HepG2 (cell line): Measurements from ENCODE around the gene HES1. TPM values are rescaled to one million over a fixed set of nuclear protein-coding genes. Genes with fewer than 3 reads are reported as not detected.
"Not testable (repeated sequence)": the region's sequence is repeated elsewhere in the genome, so short reads cannot be mapped to it uniquely, and the experiment has no call there.

ENCODE experiments used
- ATAC-seq: fragments of 200-7000 bp; cut with Tn5 transposase; 3 replicates; pipeline ENCODE4 v1.9.1; 2020; ENCODE audit warnings: mild to moderate bottlenecking, moderate library complexity
- BruUV-seq: library from RNA; stranded (reverse); fragments of 400-500 nt; replicated peaks from 2 replicates; lab custom pipeline; 2021; lab: Mats Ljungman, UMichigan
- CTCF ChIA-PET: fragments of 300-600 bp; formaldehyde crosslinking; extraction: SDS; loops from one replicate; lab custom pipeline; 2021; ENCODE audit warnings: low total read pairs, inconsistent platforms, low intra/inter-chr PET ratio; lab: Yijun Ruan, JAX
- POLR2A ChIA-PET: fragments of 350-600 bp; sonication (Branson Sonifier 250); formaldehyde crosslinking; loops from one replicate; lab custom pipeline; 2020; ENCODE audit warnings: antibody characterized with exemption, inconsistent platforms; lab: Yijun Ruan, JAX
- DNase-seq: peaks from one replicate; pipeline ENCODE4 v3.0.0-alpha.2; 2015; ENCODE audit warnings: low spot score
- FAIRE-seq: peaks from 3 replicates; lab custom pipeline; 2011; peaks lifted over from hg19 to GRCh38; lab: Jason Lieb, UNC
- H2AFZ ChIP-seq: one replicate; pipeline ENCODE4 v1.6.1; 2011; ENCODE audit warnings: low read length, inconsistent platforms
- H3K27ac ChIP-seq: fragments of 300-600 bp; 3 replicates; pipeline ENCODE4 v1.8.0; 2011; ENCODE audit warnings: mixed run types, mild to moderate bottlenecking, mixed read lengths, low read length, inconsistent platforms; ENCODE audit not compliant: insufficient read depth; ENCODE audit errors: extremely low read length
- H3K27me3 ChIP-seq, 2 experiments: fragments of 200-600 bp in 1 of 2; 2 replicates in 1 of 2; 3 replicates in 1 of 2; pipeline versions ENCODE4 v1.6.0 to v1.8.0; 2011; ENCODE audit warnings: low read length in 2 of 2, mild to moderate bottlenecking in 2 of 2, moderate library complexity in 2 of 2, inconsistent platforms in 1 of 2; ENCODE audit not compliant: insufficient read depth in 2 of 2, control insufficient read depth in 1 of 2
- H3K36me3 ChIP-seq, 2 experiments: fragments of 200-600 bp in 1 of 2; replicated peaks in 1 of 2; 2 replicates in 1 of 2; 3 replicates in 1 of 2; pipeline versions ENCODE4 v1.5.1 to v1.8.0; 2011; ENCODE audit warnings: low read length in 2 of 2, inconsistent platforms in 1 of 2; ENCODE audit not compliant: insufficient read depth in 2 of 2, control insufficient read depth in 1 of 2
- H3K4me1 ChIP-seq: 2 replicates; pipeline ENCODE4 v1.5.1; 2012; ENCODE audit warnings: low read length, inconsistent platforms; ENCODE audit not compliant: insufficient read depth
- H3K4me2 ChIP-seq: 2 replicates; pipeline ENCODE4 v1.6.0; 2011; ENCODE audit warnings: low read depth, low read length, inconsistent platforms
- H3K4me3 ChIP-seq, 3 experiments: fragments of 200-600 bp in 1 of 3; sonication (generic), shearing (Covaris generic) in 1 of 3; replicated peaks in 1 of 3; 2 replicates each; pipeline ENCODE4 v1.5.1; 2011 to 2016; ENCODE audit warnings: low read length in 3 of 3, inconsistent platforms in 2 of 3, low read depth in 2 of 3, mild to moderate bottlenecking in 2 of 3, control low read depth in 1 of 3, mixed read lengths in 1 of 3; ENCODE audit not compliant: insufficient read depth in 1 of 3
- H3K79me2 ChIP-seq: one replicate; pipeline ENCODE4 v1.6.1; 2011; ENCODE audit warnings: low read length, inconsistent platforms; ENCODE audit not compliant: insufficient read depth
- H3K9ac ChIP-seq: 2 replicates; pipeline ENCODE4 v1.6.0; 2011; ENCODE audit warnings: mild to moderate bottlenecking, low read depth, low read length, inconsistent platforms; ENCODE audit not compliant: insufficient read depth
- H3K9me3 ChIP-seq: 2 replicates; pipeline ENCODE4 v1.5.1; 2012; ENCODE audit warnings: mild to moderate bottlenecking, low read length
- H4K20me1 ChIP-seq: 2 replicates; pipeline ENCODE4 v1.6.0; 2011; ENCODE audit warnings: inconsistent platforms, mild to moderate bottlenecking, low read length, moderate library complexity; ENCODE audit not compliant: insufficient read depth
- HIVEP1 ChIP-seq: sonication (generic); formaldehyde crosslinking; IDR thresholded peaks from 2 replicates; pipeline ENCODE4 v1.4.0; 2020; ENCODE audit warnings: mild to moderate bottlenecking, missing genetic modification reagents
- MAZ ChIP-seq, 2 experiments: sonication (generic) in 1 of 2; formaldehyde crosslinking in 1 of 2; IDR thresholded peaks; 2 replicates each; pipeline versions ENCODE4 v1.5.0 to v1.6.1; 2012 to 2020; ENCODE audit warnings: low read depth in 2 of 2, mild to moderate bottlenecking in 2 of 2, borderline replicate concordance in 1 of 2, improper control_type of control experiment in 1 of 2, low read length in 1 of 2, missing genetic modification reagents in 1 of 2, moderate library complexity in 1 of 2
- MTF2 ChIP-seq: sonication (generic); formaldehyde crosslinking; IDR thresholded peaks from 2 replicates; pipeline ENCODE4 v1.5.0; 2020; ENCODE audit warnings: missing genetic modification reagents, borderline replicate concordance
- WGBS: methylation state at CpG from one replicate; pipeline ENCODE4 v1.1.6; 2017; ENCODE audit warnings: low lambda C conversion rate; 5-methylcytosine and 5-hydroxymethylcytosine counted together
- in situ Hi-C: cut with HindIII; loops from 2 replicates; pipeline ENCODE4 v1.10.0; 2017; ENCODE audit warnings: low pct_unique_long_range_greater_than_20kb; ENCODE audit not compliant: extremely low pct_ligation_motif_present
- intact Hi-C: fragments of 100-400 bp; cut with micrococcal nuclease; formaldehyde crosslinking; loops from one replicate; pipeline ENCODE4 v1.10.0; 2022; ENCODE audit not compliant: unreplicated experiment
- polyA plus RNA-seq, 8 experiments: library from polyadenylated mRNA; depleted of rRNA in 3 of 8; stranded (reverse) in 7 of 8; unstranded in 1 of 8; fragments of >200 nt; fragmentation: Illumina TruSeq in 4 of 8; extraction: Trizol in 4 of 8; gene quantifications; 2 replicates each; pipeline versions ENCODE4 v1.2.1 to v1.2.3, GENCODE V29; 2011 to 2016; ENCODE audit warnings: low read depth in 4 of 8, missing spikeins in 1 of 8, mixed read lengths in 1 of 8; ENCODE audit not compliant: insufficient read depth in 1 of 8
- total RNA-seq, 5 experiments: library from RNA; depleted of rRNA; stranded (reverse); fragments of >200 nt; fragmentation: Illumina TruSeq; extraction: Trizol; gene quantifications; 2 replicates each; pipeline ENCODE4 v1.2.3, GENCODE V29; 2016; ENCODE audit warnings: low read depth in 1 of 5
- TF ChIP-seq, protein P1 (sequence below): sonication (generic); formaldehyde crosslinking; IDR thresholded peaks from 2 replicates; pipeline ENCODE4 v1.4.0; 2020; ENCODE audit warnings: mild to moderate bottlenecking, missing genetic modification reagents

HES1 gene
- total and polyA plus RNA-seq, 2 of the 13 experiments (the other 11 are each of a cell fraction or from before 2014, with no cell fraction given): 15.4 to 19.8 TPM

- TF ChIP-seq, protein P1, sequence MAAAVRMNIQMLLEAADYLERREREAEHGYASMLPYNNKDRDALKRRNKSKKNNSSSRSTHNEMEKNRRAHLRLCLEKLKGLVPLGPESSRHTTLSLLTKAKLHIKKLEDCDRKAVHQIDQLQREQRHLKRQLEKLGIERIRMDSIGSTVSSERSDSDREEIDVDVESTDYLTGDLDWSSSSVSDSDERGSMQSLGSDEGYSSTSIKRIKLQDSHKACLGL: no peak
Measured at GRCh38 chr3:194090716-194091115, 45.2 kb upstream of the HES1 start (continued).

GRCh38 chr3:194091141-194091540, 44.8 kb upstream of the HES1 start:
- Histone ChIP-seq H3K9ac (no peak overlapping the region), H3K27me3 (no peaks in the 10 kb centered on the region; a peak in 1 of 5 replicates), H3K4me3 (no peak overlapping the region), H3K4me1 (peaks cover 56% of the 10 kb centered on the region), H4K20me1 (no peaks in the 10 kb centered on the region), H3K36me3 (no peaks in the 10 kb centered on the region), H3K9me3 (no peaks in the 10 kb centered on the region), H2AFZ (no peak overlapping the region), H3K27ac (no peak overlapping the region), H3K4me2 (no peak overlapping the region), H3K79me2 (no peaks in the 10 kb centered on the region)
- 6% methylated on average over 2 of the region's 2 CpGs for WGBS
- ChIA-PET CTCF (no interaction called here), POLR2A (interaction anchor here (0.9 to 2.7 kb wide), 3 partner anchors 22 to 44 kb away, joined by 3 to 17 read pairs (median 4); no protein-coding TSS in a partner anchor)
- BruUV-seq: no TSS peak
- no peak for DNase-seq
- no peak for TF ChIP-seq MAZ (IDR thresholded peaks at IDR 0.05; ENCODE audit: borderline replicate concordance, low read depth, low read length)
- TF ChIP-seq MAZ (CRISPR knock-in tag; IDR thresholded peaks at IDR 0.05; ENCODE audit: low read depth): 0 out of 2 replicates have a peak, but pooled peaks have one; percentile 24
- no peak for TF ChIP-seq MTF2 (CRISPR knock-in tag)
- TF ChIP-seq HIVEP1 (CRISPR knock-in tag): no peak
- FAIRE-seq: no peak
- intact Hi-C loops: no loop called here
- in situ Hi-C loops: no loop called here
- no peak for ATAC-seq

GRCh38 chr3:194091897-194092296, 44.1 kb upstream of the HES1 start:
- CTCF ChIA-PET, H4K20me1 ChIP-seq, H3K27me3 ChIP-seq, H3K9me3 ChIP-seq, intact Hi-C loops, in situ Hi-C loops, H3K79me2 ChIP-seq, ATAC-seq, H3K9ac ChIP-seq, H3K27ac ChIP-seq, DNase-seq, H3K4me3 ChIP-seq, H3K36me3 ChIP-seq, H3K4me2 ChIP-seq, BruUV-seq, FAIRE-seq, H2AFZ ChIP-seq: not testable (repeated sequence)
- peaks cover 52% of the 10 kb centered on the region for H3K4me1 ChIP-seq
- 81% methylated on average over 6 of the region's 6 CpGs for WGBS
- POLR2A ChIA-PET: interaction anchor here (1.2 kb wide), 1 partner anchor 39 kb away, joined by 4 read pairs; no protein-coding TSS in a partner anchor
